Stimulated activated CD8-positive, alpha-beta memory T cell treated with anti-CD3 and anti-CD28 coated beads, Interleukin-12 subunit alpha, Interleukin-12 subunit beta, amount 100 ng/mL, for 1 hour (primary cell): ENCODE results near the gene COPZ1.
A peak's percentile ranks its signal among the peaks of the same experiment; 100 is the strongest.

Experiments
- DNase-seq: peaks from one replicate; pipeline ENCODE4 v3.0.0-alpha.2; 2020; ENCODE audit warnings: low read depth

Gene COPZ1

DNA sequence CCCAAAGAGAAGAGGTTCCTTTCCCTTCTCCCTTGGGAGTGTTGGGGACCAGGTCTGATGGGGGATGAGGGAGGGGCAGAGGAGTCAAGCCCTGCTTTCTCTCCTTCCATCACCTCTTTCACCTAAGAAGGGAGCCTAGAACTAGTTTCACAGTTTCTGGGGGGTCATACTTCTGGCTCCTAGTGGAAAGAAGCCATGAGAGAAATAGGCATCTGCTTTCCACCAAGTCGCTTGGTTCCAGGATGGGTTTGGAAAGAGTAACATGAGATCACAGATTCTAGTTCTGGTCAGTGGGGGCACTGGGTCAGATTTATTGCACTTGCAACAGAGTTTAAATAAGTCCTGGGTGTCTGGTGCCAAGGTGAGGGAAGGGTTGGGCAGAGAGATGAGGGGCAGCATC is 70.1 kb downstream of the COPZ1 start:
- DNase-seq = no peak

GRCh38 chr12:54395545-54395944 is 70.6 kb downstream of the COPZ1 start:
- DNase-seq = no peak

DNA sequence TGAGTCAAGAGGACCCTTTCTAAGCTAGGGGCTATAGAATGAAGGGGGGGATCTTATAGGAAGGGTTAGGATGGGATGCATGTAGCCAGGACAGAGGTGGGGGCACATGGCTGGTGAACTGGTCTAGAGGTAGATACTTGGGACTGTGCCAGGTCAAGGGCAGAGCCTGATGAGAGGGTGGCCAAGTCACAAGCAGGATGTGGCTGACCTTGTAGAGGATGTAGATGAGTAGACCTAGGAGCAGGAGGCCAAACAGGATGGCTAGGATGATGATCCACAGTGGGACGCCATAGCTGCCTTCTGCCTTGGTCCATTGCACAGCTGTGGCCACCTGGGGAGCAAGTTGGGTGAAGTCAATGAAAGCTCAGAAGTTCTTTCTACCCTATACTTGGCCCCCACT is 72.2 kb downstream of the COPZ1 start:
- DNase-seq = no peak

- no peak for DNase-seq
These were observed 73.3 kb downstream of the COPZ1 start for GRCh38 chr12:54398218-54398617.

DNA sequence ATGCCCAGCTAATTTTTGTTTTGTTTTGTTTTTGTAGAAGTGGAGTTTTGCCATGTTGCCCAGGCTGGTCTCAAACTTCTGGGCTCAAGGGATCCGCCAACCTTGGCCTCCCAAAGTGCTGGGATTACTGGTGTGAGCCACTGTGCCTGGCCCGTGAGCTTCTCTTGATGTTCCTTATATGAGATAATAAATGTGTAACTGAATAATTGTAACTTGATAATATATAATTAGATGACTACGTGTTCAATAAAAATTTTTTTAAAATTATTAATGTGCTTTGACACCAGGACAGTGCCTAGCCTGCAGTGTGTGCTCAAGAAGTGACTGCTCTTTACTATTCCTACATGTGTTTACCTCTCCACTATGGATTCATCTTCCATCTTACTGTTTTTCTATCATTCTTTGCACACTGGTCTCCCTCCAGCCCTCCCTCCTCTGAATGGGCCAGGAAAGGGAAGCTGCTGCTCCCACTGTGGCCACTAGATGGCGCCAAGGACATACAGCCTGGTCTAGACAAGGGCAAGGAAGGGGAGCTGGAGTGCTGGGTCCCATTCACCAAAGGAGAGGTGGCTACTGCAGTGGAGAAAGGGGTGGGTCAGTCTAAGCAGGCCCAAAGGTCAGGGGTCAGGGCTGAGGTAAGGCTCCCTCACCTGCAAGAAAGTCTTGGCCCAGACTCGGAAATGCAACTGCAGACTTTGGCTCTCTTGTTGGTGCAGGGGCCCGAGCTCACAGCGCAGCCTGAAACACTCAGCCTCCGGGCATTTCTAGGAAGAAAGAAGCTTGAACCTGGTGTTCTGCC is 74.3 kb downstream of the COPZ1 start:
- peak; percentile 81 for DNase-seq

DNA sequence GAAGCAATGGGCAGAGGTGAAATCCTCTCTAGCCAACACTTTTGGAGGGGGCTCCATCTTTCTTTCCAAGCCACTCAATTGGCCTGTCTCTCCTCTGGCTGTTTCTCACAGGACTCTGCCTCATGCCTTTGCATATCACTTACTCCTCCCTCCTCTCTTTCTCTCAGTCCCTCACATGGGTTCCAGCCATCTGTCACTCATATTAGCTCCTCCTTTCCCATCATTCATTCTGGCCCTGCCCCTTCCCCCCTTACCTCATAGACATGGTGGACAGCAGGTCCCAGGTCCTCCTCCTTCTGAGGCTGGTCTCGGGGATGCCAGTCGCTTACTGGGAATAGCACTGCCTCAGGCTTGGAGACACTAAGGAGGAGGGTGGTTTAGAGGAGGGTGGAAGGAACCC is 76.2 kb downstream of the COPZ1 start:
- DNase-seq = no peak
